Heart left ventricle (tissue), 13 donors: ENCODE results near the gene MSH3.

Experiments
- CTCF ChIP-seq, 12 donors: fragments of 200-600 bp; sonication (generic) in 4 of 12; IDR thresholded peaks; one replicate each; pipeline versions ENCODE4 v1.5.0 to v1.8.0; 2018 to 2022; ENCODE audit warnings: antibody characterized with exemption in 12 of 12, mild to moderate bottlenecking in 5 of 12
- POLR2A ChIP-seq, 2 donors: fragments of 450-650 bp; IDR thresholded peaks; one replicate each; pipeline ENCODE4 v1.6.1; 2017; ENCODE audit warnings: antibody characterized with exemption in 2 of 2, mild to moderate bottlenecking in 2 of 2, moderate library complexity in 2 of 2
- donor health status: ischemic (EF 13 %, LVEDD 7.1; RV severe dilation, severe dysfunction).
- donor health status: DM: no; HTN: yes; CAD: no.
- donor health status: DM: no; HTN: no; CAD: no.
- donor health status: ischemic (EF 25% LVEDD 6.9; RV normal size, moderate dysfunction).
- donor health status: ischemic (EF 25% LVEDD 5.7; RV mildly dilated, moderate dysfunction).
- donor health status: ischemic (EF 35%, LVEDD 5.7; RV mildly dilated, moderate dysfunction).
- donor health status: nonischemic (EF 11% LVEDD 7.7; RV severe dilation, severe dysfunction).
- donor health status: DM: yes; HTN: yes; CAD: no.
- donor health status: PGD.
- donor health status: ischemic (EF 29% LVEDD 5.4; RV normal size, mild dysfunction).
- donor health status: nonischemic (EF 23%, LVEDD 6.1; RV moderate dilation, normal function).

GRCh38 chr5:80656425-80656824, 2.0 kb downstream of the MSH3 start:
- no peak for TF ChIP-seq CTCF (IDR thresholded peaks at IDR 0.05)
- no peak for TF ChIP-seq POLR2A (IDR thresholded peaks at IDR 0.05)
